Liver (tissue), 2 donors: Measurements from ENCODE around the gene SELENOV.

ENCODE experiments used
- CTCF ChIP-seq: fragments of 150-350 bp; IDR thresholded peaks from 2 replicates; pipeline ENCODE4 v1.5.1; 2017; ENCODE audit warnings: improper control_type of control experiment, low read depth, low read length; ENCODE audit not compliant: missing input control
- ZBTB33 ChIP-seq: IDR thresholded peaks from 2 replicates; pipeline ENCODE4 v1.6.1; 2016; ENCODE audit warnings: antibody characterized with exemption
- donor health status: healthy.

- TF ChIP-seq CTCF: no peak
- TF ChIP-seq ZBTB33: no peak
Observed at GRCh38 chr19:39497701-39497995, 17.3 kb upstream of the SELENOV start.
